ENCODE data around the gene APBB2. TPM values are rescaled to one million over a fixed set of nuclear protein-coding genes. Genes with fewer than 3 reads are reported as not detected.

APBB2 gene
- total and polyA plus RNA-seq, 10 of the 15 experiments (the other 5 are each of a cell fraction or from before 2014, with no cell fraction given), result 2.7 to 24.6 (median 19.0) TPM

DNA sequence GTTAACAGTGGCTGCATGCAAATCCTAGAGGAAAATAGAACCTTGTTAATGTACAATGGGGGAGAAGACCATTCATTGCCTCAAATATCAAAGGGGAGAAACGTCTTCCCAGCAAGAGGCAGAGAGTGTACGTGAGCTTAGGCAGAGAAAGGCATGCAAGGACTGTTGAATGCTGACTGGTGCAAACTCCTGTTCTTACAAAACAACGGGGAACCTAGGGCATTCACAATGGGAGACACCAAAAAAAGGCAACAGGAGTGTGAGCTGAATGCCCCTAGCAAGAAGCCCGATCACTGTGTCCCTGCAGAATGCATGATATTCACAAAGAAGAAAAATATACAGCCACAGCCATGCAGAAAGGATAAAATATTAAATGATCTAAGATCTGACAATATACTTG is 279.7 kb downstream of the APBB2 start:
- Histone ChIP-seq H3K4me3 (no peak overlapping the region), H3K4me1 (ENCODE audit: control insufficient read depth, insufficient read depth, low read length) (no peaks in the 10 kb centered on the region), H3K9me3 (replicated peaks; ENCODE audit: control insufficient read depth, insufficient read depth, low read length) (no peaks in the 10 kb centered on the region), H3K79me2 (ENCODE audit: control insufficient read depth, insufficient read depth, low read length) (no peaks in the 10 kb centered on the region), H3K9ac (ENCODE audit: control insufficient read depth, insufficient read depth, low read length) (no peak overlapping the region), H3K4me2 (ENCODE audit: control insufficient read depth, insufficient read depth) (no peak overlapping the region), H4K20me1 (ENCODE audit: control insufficient read depth, insufficient read depth) (no peaks in the 10 kb centered on the region), H3K27me3 (replicated peaks in 1 of 2; ENCODE audit: control insufficient read depth in 2 of 2, insufficient read depth in 2 of 2, low read length in 1 of 2) (no peaks in the 10 kb centered on the region; a peak in 1 of 4 replicates), H2AFZ (ENCODE audit: control insufficient read depth, low read depth, low read length) (no peak overlapping the region), H3K36me3 (ENCODE audit: control insufficient read depth in 2 of 2, insufficient read depth in 2 of 2, low read length in 1 of 2) (peaks cover 0 to 1% of the 10 kb centered on the region in 2 experiments; a peak in 3 of 4 replicates), H3K27ac (ENCODE audit: control insufficient read depth, insufficient read depth) (no peak overlapping the region)
- BruUV-seq (replicated peaks), result no TSS peak
- POLR2A ChIA-PET, result no interaction called here
- RAD21 ChIA-PET (ENCODE audit: unreplicated experiment), result no interaction called here
- SMC1A ChIA-PET (ENCODE audit: uncharacterized antibody, unreplicated experiment), result no interaction called here
- DNase-seq (ENCODE audit: low read depth, low spot score) (no peak), ATAC-seq (no peak), FAIRE-seq (no peak)
- WGBS (ENCODE audit: insufficient coverage, insufficient replicate concordance, low lambda C conversion rate, missing lambda C conversion rate), result 60% methylated on average over 4 of the region's 4 CpGs
- no peak for TF ChIP-seq ZSCAN29 (IDR thresholded peaks at IDR 0.05)
- no peak for TF ChIP-seq NFYB (IDR thresholded peaks at IDR 0.05; ENCODE audit: insufficient read depth, low read depth, low read length)
- TF ChIP-seq POLR2AphosphoS2 (IDR thresholded peaks at IDR 0.05; ENCODE audit: low read depth, low read length), result no peak
- TF ChIP-seq WRNIP1 (IDR thresholded peaks at IDR 0.05; ENCODE audit: borderline replicate concordance, low read depth, low read length), result no peak
- TF ChIP-seq STAT3 (IDR thresholded peaks at IDR 0.05; ENCODE audit: low read depth, low read length), result no peak
- TF ChIP-seq, protein P1, sequence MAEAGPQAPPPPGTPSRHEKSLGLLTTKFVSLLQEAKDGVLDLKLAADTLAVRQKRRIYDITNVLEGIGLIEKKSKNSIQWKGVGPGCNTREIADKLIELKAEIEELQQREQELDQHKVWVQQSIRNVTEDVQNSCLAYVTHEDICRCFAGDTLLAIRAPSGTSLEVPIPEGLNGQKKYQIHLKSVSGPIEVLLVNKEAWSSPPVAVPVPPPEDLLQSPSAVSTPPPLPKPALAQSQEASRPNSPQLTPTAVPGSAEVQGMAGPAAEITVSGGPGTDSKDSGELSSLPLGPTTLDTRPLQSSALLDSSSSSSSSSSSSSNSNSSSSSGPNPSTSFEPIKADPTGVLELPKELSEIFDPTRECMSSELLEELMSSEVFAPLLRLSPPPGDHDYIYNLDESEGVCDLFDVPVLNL (IDR thresholded peaks at IDR 0.05; ENCODE audit: low read depth, low read length), result no peak
- no peak for TF ChIP-seq GABPA (IDR thresholded peaks at IDR 0.05; ENCODE audit: low read depth)
- no peak for TF ChIP-seq ESRRA (IDR thresholded peaks at IDR 0.05; ENCODE audit: low read length)
- TF ChIP-seq FOXM1 (IDR thresholded peaks at IDR 0.05; ENCODE audit: low read depth, low read length), result no peak
- TF ChIP-seq BRCA1 (IDR thresholded peaks at IDR 0.05; ENCODE audit: low read depth, low read length), result no peak
- no peak for TF ChIP-seq CBX5 (IDR thresholded peaks at IDR 0.05; ENCODE audit: low read depth)
- no peak for TF ChIP-seq LARP7 (IDR thresholded peaks at IDR 0.05)
- no peak for TF ChIP-seq NFXL1 (IDR thresholded peaks at IDR 0.05; ENCODE audit: borderline replicate concordance)
- TF ChIP-seq HDAC6 (IDR thresholded peaks at IDR 0.05; ENCODE audit: unreplicated experiment), result no peak
- TF ChIP-seq ASH2L (IDR thresholded peaks at IDR 0.05; ENCODE audit: borderline replicate concordance, low read depth), result no peak
- TF ChIP-seq CEBPZ (IDR thresholded peaks at IDR 0.05; ENCODE audit: low read depth, low read length), result no peak
- CTCF ChIA-PET, result interaction anchor here (7.6 kb wide), 1 partner anchor 9 kb away, joined by 75 read pairs; no protein-coding TSS in a partner anchor
- in situ Hi-C loops (cut with MboI) (no loop called here), intact Hi-C loops (cut with micrococcal nuclease; ENCODE audit: unreplicated experiment) (loop anchor here (10.0 kb wide), 1 partner anchor 730 kb away; no protein-coding TSS in a partner anchor)
